Measurements from ENCODE around the gene CFAP251.
"Not testable (repeated sequence)": the region's sequence is repeated elsewhere in the genome, so short reads cannot be mapped to it uniquely, and the experiment has no call there.

The CFAP251 gene

GRCh38 chr12:121983536-121984210 lies 65.3 kb downstream of the CFAP251 start:
- Histone ChIP-seq H3K4me3 (ENCODE audit: low read depth, low read length) (no peak overlapping the region), H3K36me3 (no peaks in the 10 kb centered on the region), H3K9me3 (no peaks in the 10 kb centered on the region), H3K4me1 (no peaks in the 10 kb centered on the region), H3K27me3 (no peaks in the 10 kb centered on the region)
- TF ChIP-seq CTCF (IDR thresholded peaks at IDR 0.05; ENCODE audit: low read depth, low read length), result no peak
- no peak for DNase-seq

GRCh38 chr12:121986489-121987245 lies 68.3 kb downstream of the CFAP251 start:
- Histone ChIP-seq H3K4me3 (ENCODE audit: low read depth, low read length) (no peak overlapping the region), H3K9me3 (no peaks in the 10 kb centered on the region), H3K4me1 (no peaks in the 10 kb centered on the region), H3K36me3 (no peaks in the 10 kb centered on the region), H3K27me3 (no peaks in the 10 kb centered on the region)
- no peak for DNase-seq
- TF ChIP-seq CTCF (IDR thresholded peaks at IDR 0.05; ENCODE audit: low read depth, low read length), result no peak

- not testable (repeated sequence) for H3K4me1 ChIP-seq; H3K36me3 ChIP-seq; H3K9me3 ChIP-seq; H3K4me3 ChIP-seq (ENCODE audit: low read depth, low read length); H3K27me3 ChIP-seq; DNase-seq
These were observed 70.1 kb downstream of the CFAP251 start for GRCh38 chr12:121988519-121988918.

- no peaks in the 10 kb centered on the region for H3K4me1 ChIP-seq
- H3K36me3 ChIP-seq, result no peaks in the 10 kb centered on the region
- TF ChIP-seq CTCF (IDR thresholded peaks at IDR 0.05; ENCODE audit: low read depth, low read length), result no peak
- no peaks in the 10 kb centered on the region for H3K9me3 ChIP-seq
- H3K27me3 ChIP-seq, result no peaks in the 10 kb centered on the region
- no peak overlapping the region for H3K4me3 ChIP-seq (ENCODE audit: low read depth, low read length)
- no peak for DNase-seq
These were observed 71.1 kb downstream of the CFAP251 start for GRCh38 chr12:121989276-121990113.

- TF ChIP-seq CTCF (IDR thresholded peaks at IDR 0.05; ENCODE audit: low read depth, low read length), result no peak
- Histone ChIP-seq H3K4me1 (no peaks in the 10 kb centered on the region), H3K4me3 (ENCODE audit: low read depth, low read length) (no peak overlapping the region)
These were observed 71.8 kb downstream of the CFAP251 start for GRCh38 chr12:121990114-121990647.

More at GRCh38 chr12:121990114-121990647, 71.8 kb downstream of the CFAP251 start:
- Histone ChIP-seq H3K27me3 (no peaks in the 10 kb centered on the region), H3K9me3 (no peaks in the 10 kb centered on the region), H3K36me3 (no peaks in the 10 kb centered on the region)
- DNase-seq, result no peak
